B cell (primary cell): ENCODE results near the gene CYTH4.

Experiments used
- EZH2 ChIP-seq: IDR thresholded peaks from 2 replicates; pipeline ENCODE4 v1.6.1; 2012; ENCODE audit warnings: borderline replicate concordance, low read depth, mild to moderate bottlenecking, moderate library complexity, low read length; ENCODE audit not compliant: insufficient read depth, poor library complexity, severe bottlenecking
- TF ChIP-seq, protein P1 (sequence below): fragments of 200-600 bp; IDR thresholded peaks from one replicate; pipeline ENCODE4 v1.8.0; 2022; ENCODE audit warnings: antibody characterized with exemption, mild to moderate bottlenecking

DNA sequence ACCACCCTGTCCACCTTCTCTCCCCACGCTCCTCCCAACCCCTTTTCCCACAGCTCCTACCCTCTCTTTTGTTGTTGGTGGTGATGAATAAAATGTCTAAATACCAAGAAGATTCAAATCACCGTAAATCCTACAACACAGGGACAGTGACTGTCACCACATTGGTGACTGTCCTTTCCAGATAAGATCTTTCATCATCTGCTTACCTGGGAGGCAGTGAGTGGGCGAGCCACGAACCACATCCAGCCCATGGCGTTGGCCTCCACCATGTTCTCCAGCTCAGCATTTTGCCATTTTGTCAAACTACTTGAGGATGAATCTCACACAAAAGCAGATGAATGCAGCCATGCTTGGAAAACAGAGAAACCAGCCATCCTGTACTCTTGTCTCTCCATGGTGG, 6.7 kb upstream of the CYTH4 start:
- TF ChIP-seq, protein P1, sequence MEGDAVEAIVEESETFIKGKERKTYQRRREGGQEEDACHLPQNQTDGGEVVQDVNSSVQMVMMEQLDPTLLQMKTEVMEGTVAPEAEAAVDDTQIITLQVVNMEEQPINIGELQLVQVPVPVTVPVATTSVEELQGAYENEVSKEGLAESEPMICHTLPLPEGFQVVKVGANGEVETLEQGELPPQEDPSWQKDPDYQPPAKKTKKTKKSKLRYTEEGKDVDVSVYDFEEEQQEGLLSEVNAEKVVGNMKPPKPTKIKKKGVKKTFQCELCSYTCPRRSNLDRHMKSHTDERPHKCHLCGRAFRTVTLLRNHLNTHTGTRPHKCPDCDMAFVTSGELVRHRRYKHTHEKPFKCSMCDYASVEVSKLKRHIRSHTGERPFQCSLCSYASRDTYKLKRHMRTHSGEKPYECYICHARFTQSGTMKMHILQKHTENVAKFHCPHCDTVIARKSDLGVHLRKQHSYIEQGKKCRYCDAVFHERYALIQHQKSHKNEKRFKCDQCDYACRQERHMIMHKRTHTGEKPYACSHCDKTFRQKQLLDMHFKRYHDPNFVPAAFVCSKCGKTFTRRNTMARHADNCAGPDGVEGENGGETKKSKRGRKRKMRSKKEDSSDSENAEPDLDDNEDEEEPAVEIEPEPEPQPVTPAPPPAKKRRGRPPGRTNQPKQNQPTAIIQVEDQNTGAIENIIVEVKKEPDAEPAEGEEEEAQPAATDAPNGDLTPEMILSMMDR, result no peak
- no peak for TF ChIP-seq EZH2
